CD14-positive monocyte (primary cell): ENCODE measurements around the gene SLC22A23. TPM values are rescaled to one million over a fixed set of nuclear protein-coding genes. Genes with fewer than 3 reads are reported as not detected.

ENCODE experiments used
- DNase-seq, 3 donors: peaks; one replicate each; pipeline ENCODE4 v3.0.0-alpha.2; 2011 to 2022
- H2AFZ ChIP-seq: 2 replicates; pipeline ENCODE4 v1.6.0; 2012; ENCODE audit warnings: mild to moderate bottlenecking, low read depth, low read length, inconsistent platforms; ENCODE audit not compliant: insufficient read depth, poor library complexity, severe bottlenecking
- H3K27ac ChIP-seq, 2 donors: 1 replicate in 1 of 2; 2 replicates in 1 of 2; pipeline ENCODE4 v1.5.1; 2012 to 2013; ENCODE audit warnings: low read length in 2 of 2, control low read depth in 1 of 2, inconsistent platforms in 1 of 2, low read depth in 1 of 2, mild to moderate bottlenecking in 1 of 2
- H3K27me3 ChIP-seq, 2 donors: one replicate each; pipeline versions ENCODE4 v1.6.0 to v1.6.1; 2011 to 2013; ENCODE audit warnings: low read length in 2 of 2; ENCODE audit not compliant: control insufficient read depth in 2 of 2, insufficient read depth in 2 of 2
- H3K36me3 ChIP-seq, 2 donors: replicated peaks in 1 of 2; 1 replicate in 1 of 2; 2 replicates in 1 of 2; pipeline versions ENCODE4 v1.5.1 to v1.6.1; 2012 to 2013; ENCODE audit warnings: low read length in 2 of 2, control low read depth in 1 of 2, inconsistent platforms in 1 of 2, mild to moderate bottlenecking in 1 of 2; ENCODE audit not compliant: insufficient read depth in 2 of 2, control insufficient read depth in 1 of 2
- H3K4me1 ChIP-seq, 2 donors: 1 replicate in 1 of 2; 2 replicates in 1 of 2; pipeline versions ENCODE4 v1.5.1 to v1.6.1; 2012 to 2013; ENCODE audit warnings: low read length in 2 of 2, control low read depth in 1 of 2, inconsistent platforms in 1 of 2, mild to moderate bottlenecking in 1 of 2, moderate library complexity in 1 of 2; ENCODE audit not compliant: insufficient read depth in 2 of 2, control insufficient read depth in 1 of 2
- H3K4me2 ChIP-seq: replicated peaks from 2 replicates; pipeline ENCODE3; 2012; ENCODE audit warnings: low read length, moderate library complexity, mild to moderate bottlenecking; ENCODE audit not compliant: poor library complexity, severe bottlenecking; ENCODE audit errors: extremely low read depth
- H3K4me3 ChIP-seq, 3 experiments: fragments of 200-600 bp in 1 of 3; sonication (generic) in 1 of 3; replicated peaks in 1 of 3; 1 replicate in 2 of 3; 2 replicates in 1 of 3; pipeline ENCODE4 v1.5.1; 2011 to 2013; ENCODE audit warnings: low read length in 3 of 3, mild to moderate bottlenecking in 3 of 3, control low read depth in 2 of 3, low read depth in 2 of 3, inconsistent platforms in 1 of 3, moderate library complexity in 1 of 3
- H3K79me2 ChIP-seq: 2 replicates; pipeline ENCODE4 v1.6.0; 2012; ENCODE audit warnings: mild to moderate bottlenecking, control low read depth, inconsistent platforms, low read length, moderate library complexity; ENCODE audit not compliant: insufficient read depth
- H3K9ac ChIP-seq: 2 replicates; pipeline ENCODE4 v1.6.0; 2017; ENCODE audit warnings: low read length, mild to moderate bottlenecking; ENCODE audit not compliant: insufficient read depth, poor library complexity, severe bottlenecking
- H3K9me3 ChIP-seq, 2 donors: replicated peaks in 1 of 2; 1 replicate in 1 of 2; 2 replicates in 1 of 2; pipeline versions ENCODE4 v1.5.1 to v1.6.1; 2012 to 2013; ENCODE audit warnings: low read length in 2 of 2, control low read depth in 1 of 2; ENCODE audit not compliant: control insufficient read depth in 1 of 2, insufficient read depth in 1 of 2
- H4K20me1 ChIP-seq: 2 replicates; pipeline ENCODE4 v1.6.0; 2012; ENCODE audit warnings: mild to moderate bottlenecking, low read length, control low read depth, moderate library complexity; ENCODE audit not compliant: insufficient read depth
- H3K27ac Mint-ChIP-seq, 7 donors: one replicate each; pipeline ENCODE4 v1.8.0; 2020; ENCODE audit warnings: mild to moderate bottlenecking in 7 of 7, mixed read lengths in 7 of 7, moderate library complexity in 6 of 7, inconsistent platforms in 2 of 7
- H3K27me3 Mint-ChIP-seq, 3 donors: one replicate each; pipeline ENCODE4 v1.8.0; 2021 to 2022; ENCODE audit warnings: low read depth in 3 of 3, mild to moderate bottlenecking in 3 of 3, mixed read lengths in 3 of 3, moderate library complexity in 3 of 3, inconsistent platforms in 1 of 3
- H3K36me3 Mint-ChIP-seq, 2 donors: one replicate each; pipeline ENCODE4 v1.8.0; 2020; ENCODE audit warnings: mixed read lengths in 2 of 2, inconsistent platforms in 1 of 2, mild to moderate bottlenecking in 1 of 2
- H3K4me1 Mint-ChIP-seq: one replicate; pipeline ENCODE4 v1.8.0; 2020; ENCODE audit warnings: mild to moderate bottlenecking, mixed read lengths
- H3K4me3 Mint-ChIP-seq, 2 donors: one replicate each; pipeline ENCODE4 v1.8.0; 2020; ENCODE audit warnings: mild to moderate bottlenecking in 2 of 2, mixed read lengths in 2 of 2, moderate library complexity in 1 of 2
- H3K9me3 Mint-ChIP-seq, 7 donors: one replicate each; pipeline ENCODE4 v1.8.0; 2020 to 2022; ENCODE audit warnings: mixed read lengths in 7 of 7, mild to moderate bottlenecking in 6 of 7, moderate library complexity in 6 of 7, inconsistent platforms in 2 of 7
- WGBS: methylation state at CpG from one replicate; pipeline ENCODE4 v1.1.5; 2013; ENCODE audit warnings: missing lambda C conversion rate; ENCODE audit not compliant: insufficient coverage; 5-methylcytosine and 5-hydroxymethylcytosine counted together
- intact Hi-C, 2 donors: fragments of 100-400 bp; cut with micrococcal nuclease; formaldehyde crosslinking; loops; one replicate each; pipeline versions ENCODE4 v1.15.0 to v1.15.1; 2023
- polyA plus RNA-seq, 3 donors: library from polyadenylated mRNA; depleted of rRNA in 1 of 3; unstranded in 2 of 3; stranded (reverse) in 1 of 3; fragments of 300-500 nt in 2 of 3; fragments of >200 nt in 1 of 3; fragmentation: Illumina TruSeq in 2 of 3; gene quantifications; 1 replicate in 2 of 3; 2 replicates in 1 of 3; pipeline ENCODE4 v1.2.3, GENCODE V29; 2012 to 2021
- TF ChIP-seq, protein P1 (sequence below): fragments of 200-600 bp; IDR thresholded peaks from one replicate; pipeline ENCODE4 v1.8.0; 2022; ENCODE audit warnings: antibody characterized with exemption, mild to moderate bottlenecking

SLC22A23 gene
- polyA plus RNA-seq, 3 donors, result 0.08 TPM; not detected in 2

DNA sequence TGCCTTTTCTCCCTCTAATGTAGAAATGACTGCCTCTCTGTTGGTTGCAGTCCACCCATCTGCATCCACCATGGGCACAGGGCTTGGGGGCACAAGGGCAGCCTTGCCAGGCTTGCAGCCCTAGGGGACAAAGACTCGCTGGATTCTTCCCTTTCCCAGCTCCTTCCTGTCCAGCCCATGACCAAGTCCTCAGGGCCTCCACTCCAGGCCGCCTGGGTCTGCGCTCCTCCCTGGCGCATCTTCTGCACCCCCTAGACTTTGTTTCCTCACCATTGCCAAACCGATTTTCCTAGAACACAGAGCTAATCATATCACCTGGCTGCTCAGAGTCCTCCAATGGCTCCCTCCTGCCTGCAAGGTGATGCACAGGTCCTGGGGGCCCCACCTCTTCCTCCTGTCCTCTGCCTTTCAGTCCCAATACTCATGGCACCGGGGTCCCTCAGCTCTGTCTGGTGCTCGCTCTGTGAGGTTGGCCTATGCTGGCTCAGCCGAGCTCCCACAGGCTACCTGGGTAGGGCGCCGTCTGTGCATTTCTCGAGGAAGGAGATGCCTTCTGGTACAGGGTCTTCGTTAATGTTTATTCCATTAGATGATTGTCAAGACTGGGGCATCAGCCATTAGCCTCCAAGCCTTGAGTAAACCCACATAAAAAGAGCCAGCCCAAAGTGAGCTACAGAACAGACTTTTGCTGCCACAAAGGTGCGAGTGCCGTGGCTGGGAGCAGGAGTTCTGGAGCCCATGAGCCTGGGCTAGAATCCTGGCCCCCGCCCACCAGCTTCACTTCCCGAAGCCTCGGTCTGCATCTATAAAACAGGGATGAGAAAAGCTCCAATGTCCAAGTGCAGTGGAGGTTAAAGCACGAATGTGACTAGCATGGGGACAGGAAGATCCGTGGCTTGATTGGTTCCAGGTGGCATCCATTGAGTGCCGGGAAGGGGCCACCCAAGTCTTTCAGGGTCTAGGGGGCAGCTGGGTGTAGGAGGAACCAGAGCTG is 180.4 kb downstream of the SLC22A23 start:
- H3K4me1 Mint-ChIP-seq, result peaks cover 1% of the 10 kb centered on the region
- H3K9me3 ChIP-seq, result no peaks in the 10 kb centered on the region
- 89% methylated on average over 20 of the region's 20 CpGs for WGBS
- no peak overlapping the region for H3K9ac ChIP-seq
- no peak overlapping the region for H3K27ac ChIP-seq
- H3K9me3 Mint-ChIP-seq, result no peaks in the 10 kb centered on the region
- peaks cover 6% of the 10 kb centered on the region for H4K20me1 ChIP-seq
- peaks cover 13 to 18% of the 10 kb centered on the region in 2 donors for H3K36me3 ChIP-seq
- peak overlapping the region in 1 of 7 donors; percentile 59 for H3K27ac Mint-ChIP-seq
- H3K4me3 Mint-ChIP-seq, result no peak overlapping the region
- no peaks in the 10 kb centered on the region for H3K79me2 ChIP-seq
- DNase-seq, result no peak
- no peaks in the 10 kb centered on the region for H3K4me1 ChIP-seq
- no peak overlapping the region for H3K4me3 ChIP-seq
- no peak overlapping the region for H2AFZ ChIP-seq
- no peaks in the 10 kb centered on the region for H3K27me3 ChIP-seq
- intact Hi-C loops, result loop anchor here (5.0 to 10.0 kb wide), 2 partner anchors 716 to 858 kb away; partner anchors contain the start of gene ECI2 (in 1 of the 2)
- H3K27me3 Mint-ChIP-seq, result peaks cover 0 to 3% (median 2%) of the 10 kb centered on the region in 3 donors
- no peak overlapping the region for H3K4me2 ChIP-seq
- TF ChIP-seq, protein P1, sequence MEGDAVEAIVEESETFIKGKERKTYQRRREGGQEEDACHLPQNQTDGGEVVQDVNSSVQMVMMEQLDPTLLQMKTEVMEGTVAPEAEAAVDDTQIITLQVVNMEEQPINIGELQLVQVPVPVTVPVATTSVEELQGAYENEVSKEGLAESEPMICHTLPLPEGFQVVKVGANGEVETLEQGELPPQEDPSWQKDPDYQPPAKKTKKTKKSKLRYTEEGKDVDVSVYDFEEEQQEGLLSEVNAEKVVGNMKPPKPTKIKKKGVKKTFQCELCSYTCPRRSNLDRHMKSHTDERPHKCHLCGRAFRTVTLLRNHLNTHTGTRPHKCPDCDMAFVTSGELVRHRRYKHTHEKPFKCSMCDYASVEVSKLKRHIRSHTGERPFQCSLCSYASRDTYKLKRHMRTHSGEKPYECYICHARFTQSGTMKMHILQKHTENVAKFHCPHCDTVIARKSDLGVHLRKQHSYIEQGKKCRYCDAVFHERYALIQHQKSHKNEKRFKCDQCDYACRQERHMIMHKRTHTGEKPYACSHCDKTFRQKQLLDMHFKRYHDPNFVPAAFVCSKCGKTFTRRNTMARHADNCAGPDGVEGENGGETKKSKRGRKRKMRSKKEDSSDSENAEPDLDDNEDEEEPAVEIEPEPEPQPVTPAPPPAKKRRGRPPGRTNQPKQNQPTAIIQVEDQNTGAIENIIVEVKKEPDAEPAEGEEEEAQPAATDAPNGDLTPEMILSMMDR, result no peak
- peaks cover 16 to 17% of the 10 kb centered on the region in 2 donors for H3K36me3 Mint-ChIP-seq

DNA sequence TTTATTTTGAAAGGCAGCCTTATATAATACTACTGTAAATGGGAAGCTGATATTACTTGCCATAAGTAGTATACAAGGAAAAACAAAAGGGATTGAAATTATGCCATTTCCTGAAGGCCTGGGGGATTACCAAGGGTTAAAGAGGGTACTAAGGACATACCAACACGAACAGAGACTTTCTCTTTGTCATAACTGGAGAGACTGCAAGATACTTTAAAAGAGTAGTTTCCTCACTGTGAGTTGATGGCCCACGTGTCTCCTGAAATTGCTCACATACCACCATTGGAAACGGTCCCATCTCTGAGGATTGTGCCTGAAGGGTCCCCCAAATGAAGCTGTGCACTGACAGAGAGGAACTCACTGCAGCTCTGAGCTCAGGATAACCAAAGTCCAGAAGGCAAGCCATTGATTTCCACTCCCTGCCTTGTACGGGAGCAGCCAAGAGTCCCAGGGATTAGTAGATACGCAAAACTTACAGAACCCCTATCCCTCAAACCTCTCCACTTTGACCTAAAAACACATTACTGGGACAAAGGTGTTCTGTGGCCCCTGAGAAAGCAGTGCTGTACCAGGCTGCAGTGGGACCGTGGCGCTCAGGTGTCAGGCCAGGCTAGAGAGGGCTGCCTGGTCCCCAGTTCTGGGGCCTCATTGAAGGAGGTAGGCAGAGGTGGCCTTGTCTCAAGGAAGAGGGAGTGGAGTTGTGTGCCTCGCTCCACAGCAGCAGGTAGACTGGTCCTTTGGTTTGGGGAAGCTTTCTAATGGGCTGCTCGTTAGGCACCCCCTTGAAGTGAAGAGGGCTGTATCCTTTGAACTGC is 182.9 kb downstream of the SLC22A23 start:
- DNase-seq, result no peak
- Histone ChIP-seq H2AFZ (no peak overlapping the region), H3K27me3 (no peaks in the 10 kb centered on the region), H3K36me3 (peaks cover 35 to 43% of the 10 kb centered on the region in 2 donors), H3K27ac (no peak overlapping the region), H3K4me2 (no peak overlapping the region), H4K20me1 (peaks cover 20% of the 10 kb centered on the region), H3K9me3 (no peaks in the 10 kb centered on the region), H3K79me2 (no peaks in the 10 kb centered on the region), H3K4me3 (no peak overlapping the region), H3K9ac (no peak overlapping the region), H3K4me1 (no peaks in the 10 kb centered on the region)
- H3K4me3 Mint-ChIP-seq, result no peak overlapping the region
- H3K27me3 Mint-ChIP-seq, result peaks cover 0 to 2% (median 2%) of the 10 kb centered on the region in 3 donors
- H3K4me1 Mint-ChIP-seq, result no peaks in the 10 kb centered on the region
- TF ChIP-seq, protein P1, result no peak
- 95% methylated on average over 6 of the region's 9 CpGs for WGBS
- intact Hi-C loops, result loop anchor here in 1 of 2 donors (10.0 kb wide), 1 partner anchor 861 kb away; the partner anchor contains the start of gene ECI2
- peaks cover 39 to 41% of the 10 kb centered on the region in 2 donors for H3K36me3 Mint-ChIP-seq
- H3K27ac Mint-ChIP-seq, result peak overlapping the region in 1 of 7 donors; percentile 9
- H3K9me3 Mint-ChIP-seq, result no peaks in the 10 kb centered on the region
